ENCODE measurements around the gene PRSS35.

The PRSS35 gene

DNA sequence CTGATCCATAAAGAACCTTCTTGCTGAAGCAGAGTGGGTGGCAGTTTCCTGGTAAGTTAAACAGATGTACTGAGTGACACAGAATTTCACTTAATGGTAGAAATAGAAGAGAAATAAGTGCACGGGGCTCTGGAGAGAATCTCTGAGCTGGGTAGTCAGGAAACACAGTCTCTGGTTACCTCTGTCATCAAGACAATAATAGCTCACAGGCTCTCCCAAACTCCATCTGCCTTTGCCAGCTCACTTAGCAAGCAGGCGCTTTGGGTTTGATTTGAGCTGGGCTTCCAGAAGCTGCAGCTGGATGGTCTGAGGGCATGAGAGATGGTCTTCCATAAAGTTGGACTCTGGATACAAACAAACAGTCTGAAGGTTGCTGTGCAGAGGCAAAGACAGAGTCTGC is 39.6 kb upstream of the PRSS35 start (continued):
- TF ChIP-seq ZC3H10 (CRISPR knock-in tag; IDR thresholded peaks at IDR 0.05) (no peak), RARB (CRISPR knock-in tag; IDR thresholded peaks at IDR 0.05) (no peak)
- TF ChIP-seq, protein P1, sequence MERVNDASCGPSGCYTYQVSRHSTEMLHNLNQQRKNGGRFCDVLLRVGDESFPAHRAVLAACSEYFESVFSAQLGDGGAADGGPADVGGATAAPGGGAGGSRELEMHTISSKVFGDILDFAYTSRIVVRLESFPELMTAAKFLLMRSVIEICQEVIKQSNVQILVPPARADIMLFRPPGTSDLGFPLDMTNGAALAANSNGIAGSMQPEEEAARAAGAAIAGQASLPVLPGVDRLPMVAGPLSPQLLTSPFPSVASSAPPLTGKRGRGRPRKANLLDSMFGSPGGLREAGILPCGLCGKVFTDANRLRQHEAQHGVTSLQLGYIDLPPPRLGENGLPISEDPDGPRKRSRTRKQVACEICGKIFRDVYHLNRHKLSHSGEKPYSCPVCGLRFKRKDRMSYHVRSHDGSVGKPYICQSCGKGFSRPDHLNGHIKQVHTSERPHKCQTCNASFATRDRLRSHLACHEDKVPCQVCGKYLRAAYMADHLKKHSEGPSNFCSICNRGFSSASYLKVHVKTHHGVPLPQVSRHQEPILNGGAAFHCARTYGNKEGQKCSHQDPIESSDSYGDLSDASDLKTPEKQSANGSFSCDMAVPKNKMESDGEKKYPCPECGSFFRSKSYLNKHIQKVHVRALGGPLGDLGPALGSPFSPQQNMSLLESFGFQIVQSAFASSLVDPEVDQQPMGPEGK (CRISPR knock-in tag; IDR thresholded peaks at IDR 0.05; ENCODE audit: borderline replicate concordance), result no peak

- TF ChIP-seq SNAI2 (CRISPR knock-in tag; IDR thresholded peaks at IDR 0.05), result no peak
- TF ChIP-seq TSHZ2 (CRISPR knock-in tag; IDR thresholded peaks at IDR 0.05), result no peak
- no peak for TF ChIP-seq ARNTL (CRISPR knock-in tag; IDR thresholded peaks at IDR 0.05; ENCODE audit: borderline replicate concordance, low read depth)
- TF ChIP-seq TCF4 (CRISPR knock-in tag; IDR thresholded peaks at IDR 0.05; ENCODE audit: borderline replicate concordance), result no peak
- no peak for TF ChIP-seq CSRNP3 (CRISPR knock-in tag; IDR thresholded peaks at IDR 0.05)
- TF ChIP-seq ISL1 (CRISPR knock-in tag; IDR thresholded peaks at IDR 0.05), result no peak
- no peak for TF ChIP-seq ZNF8 (CRISPR knock-in tag; IDR thresholded peaks at IDR 0.05)
- no peak for TF ChIP-seq CSDC2 (CRISPR knock-in tag; IDR thresholded peaks at IDR 0.05)
- TF ChIP-seq ZNF565 (CRISPR knock-in tag; conservative IDR thresholded peaks at IDR 0.05; ENCODE audit: low read depth), result no peak
- TF ChIP-seq ZC3H10 (CRISPR knock-in tag; IDR thresholded peaks at IDR 0.05), result no peak
- no peak for TF ChIP-seq GLIS3 (CRISPR knock-in tag; IDR thresholded peaks at IDR 0.05)
- TF ChIP-seq RARB (CRISPR knock-in tag; IDR thresholded peaks at IDR 0.05), result no peak
- TF ChIP-seq TOX (CRISPR knock-in tag; IDR thresholded peaks at IDR 0.05; ENCODE audit: borderline replicate concordance), result no peak
- TF ChIP-seq, protein P2, sequence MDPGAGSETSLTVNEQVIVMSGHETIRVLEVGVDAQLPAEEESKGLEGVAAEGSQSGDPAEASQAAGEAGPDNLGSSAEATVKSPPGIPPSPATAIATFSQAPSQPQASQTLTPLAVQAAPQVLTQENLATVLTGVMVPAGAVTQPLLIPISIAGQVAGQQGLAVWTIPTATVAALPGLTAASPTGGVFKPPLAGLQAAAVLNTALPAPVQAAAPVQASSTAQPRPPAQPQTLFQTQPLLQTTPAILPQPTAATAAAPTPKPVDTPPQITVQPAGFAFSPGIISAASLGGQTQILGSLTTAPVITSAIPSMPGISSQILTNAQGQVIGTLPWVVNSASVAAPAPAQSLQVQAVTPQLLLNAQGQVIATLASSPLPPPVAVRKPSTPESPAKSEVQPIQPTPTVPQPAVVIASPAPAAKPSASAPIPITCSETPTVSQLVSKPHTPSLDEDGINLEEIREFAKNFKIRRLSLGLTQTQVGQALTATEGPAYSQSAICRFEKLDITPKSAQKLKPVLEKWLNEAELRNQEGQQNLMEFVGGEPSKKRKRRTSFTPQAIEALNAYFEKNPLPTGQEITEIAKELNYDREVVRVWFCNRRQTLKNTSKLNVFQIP (CRISPR knock-in tag; IDR thresholded peaks at IDR 0.05; ENCODE audit: borderline replicate concordance, low read depth), result no peak
- no peak for TF ChIP-seq PPARA (CRISPR knock-in tag; IDR thresholded peaks at IDR 0.05; ENCODE audit: borderline replicate concordance)
- no peak for TF ChIP-seq ZFP3 (CRISPR knock-in tag; IDR thresholded peaks at IDR 0.05)
- no peak for TF ChIP-seq CREB5 (CRISPR knock-in tag; IDR thresholded peaks at IDR 0.05; ENCODE audit: low read depth)
- TF ChIP-seq BACH2 (CRISPR knock-in tag; IDR thresholded peaks at IDR 0.05; ENCODE audit: borderline replicate concordance), result no peak
- TF ChIP-seq ESRRG (CRISPR knock-in tag; IDR thresholded peaks at IDR 0.05), result no peak
- no peak for TF ChIP-seq OSR1 (CRISPR knock-in tag; IDR thresholded peaks at IDR 0.05)
- no peak for ATAC-seq
Measured at GRCh38 chr6:83474309-83474708, 38.0 kb upstream of the PRSS35 start.

- ATAC-seq, result no peak
- TF ChIP-seq ARNTL (CRISPR knock-in tag; IDR thresholded peaks at IDR 0.05; ENCODE audit: borderline replicate concordance, low read depth) (no peak), ZFP3 (CRISPR knock-in tag; IDR thresholded peaks at IDR 0.05) (no peak), ZNF565 (CRISPR knock-in tag; conservative IDR thresholded peaks at IDR 0.05; ENCODE audit: low read depth) (no peak), CREB5 (CRISPR knock-in tag; IDR thresholded peaks at IDR 0.05; ENCODE audit: low read depth) (no peak), ISL1 (CRISPR knock-in tag; IDR thresholded peaks at IDR 0.05) (no peak), OSR1 (CRISPR knock-in tag; IDR thresholded peaks at IDR 0.05) (no peak), ZC3H10 (CRISPR knock-in tag; IDR thresholded peaks at IDR 0.05) (no peak), TSHZ2 (CRISPR knock-in tag; IDR thresholded peaks at IDR 0.05) (no peak), CSDC2 (CRISPR knock-in tag; IDR thresholded peaks at IDR 0.05) (no peak)
Measured at GRCh38 chr6:83476971-83477370, 35.4 kb upstream of the PRSS35 start.
